H1 (cell line): Measurements from ENCODE around the gene CLEC10A. TPM values are rescaled to one million over a fixed set of nuclear protein-coding genes. Genes with fewer than 3 reads are reported as not detected.

Experiments
- BRCA1 ChIP-seq: IDR thresholded peaks from 2 replicates; pipeline ENCODE4 v1.6.1; 2012; ENCODE audit warnings: low read depth, low read length, improper control_type of control experiment
- CBX8 ChIP-seq: fragments of 300-800, 300-1000 bp; sonication (generic); IDR thresholded peaks from 2 replicates; pipeline ENCODE4 v1.7.1; 2016; ENCODE audit warnings: low read depth, low read length, borderline replicate concordance
- CHD2 ChIP-seq: IDR thresholded peaks from 2 replicates; pipeline ENCODE4 v1.6.1; 2012; ENCODE audit warnings: low read length, improper control_type of control experiment
- CREB1 ChIP-seq: IDR thresholded peaks from 2 replicates; pipeline ENCODE4 v1.6.1; 2012; ENCODE audit warnings: inconsistent platforms
- HDAC2 ChIP-seq, 2 experiments: fragments of 300-600 bp in 1 of 2; sonication (generic) in 1 of 2; IDR thresholded peaks; 2 replicates each; pipeline ENCODE4 v1.6.1; 2011 to 2012; ENCODE audit warnings: low read depth in 2 of 2, low read length in 2 of 2, mild to moderate bottlenecking in 2 of 2, moderate library complexity in 2 of 2, borderline replicate concordance in 1 of 2, inconsistent platforms in 1 of 2
- HDAC6 ChIP-seq: IDR thresholded peaks from one replicate; pipeline ENCODE4 v1.7.1; 2012; ENCODE audit warnings: low read depth, mild to moderate bottlenecking, inconsistent platforms, low read length, moderate library complexity
- NANOG ChIP-seq: IDR thresholded peaks from 2 replicates; pipeline ENCODE4 v1.6.1; 2011; ENCODE audit warnings: low read length, low read depth, mild to moderate bottlenecking, inconsistent platforms; ENCODE audit not compliant: insufficient read depth, poor library complexity, severe bottlenecking
- polyA plus RNA-seq, 7 experiments: library from polyadenylated mRNA; depleted of rRNA in 3 of 7; stranded (reverse) in 5 of 7; unstranded in 2 of 7; fragments of >200 nt in 5 of 7; fragments of 200-250 nt in 2 of 7; gene quantifications; 1 replicate in 5 of 7; 2 replicates in 1 of 7; 4 replicates in 1 of 7; pipeline versions ENCODE4 v1.2.1 to v1.2.3, GENCODE V29; 2011 to 2013; ENCODE audit warnings: missing spikeins in 2 of 7, mixed read lengths in 2 of 7
- total RNA-seq: library from RNA; stranded (reverse); fragmentation: NEBNext Ultra II Directional; extraction: Animal tissue kit (Norgen Biotek cat#: 25700); gene quantifications from 2 replicates; pipeline ENCODE4 v1.2.1, GENCODE V29; 2021
- TF ChIP-seq, protein P1 (sequence below): fragments of 300-600 bp; sonication (generic); IDR thresholded peaks from 2 replicates; pipeline ENCODE4 v1.7.1; 2012; ENCODE audit warnings: low read length, moderate library complexity, mild to moderate bottlenecking, inconsistent platforms; ENCODE audit not compliant: insufficient replicate concordance
- TF ChIP-seq, protein P2 (sequence below), 3 experiments: IDR thresholded peaks; 1 replicate in 2 of 3; 2 replicates in 1 of 3; pipeline versions ENCODE4 v1.5.1 to v1.6.1; 2011; ENCODE audit warnings: low read length in 3 of 3, mild to moderate bottlenecking in 3 of 3, inconsistent platforms in 2 of 3, low read depth in 1 of 3, moderate library complexity in 1 of 3; ENCODE audit not compliant: insufficient read depth in 1 of 3; ENCODE audit errors: control extremely low read depth in 1 of 3

The CLEC10A gene
- total and polyA plus RNA-seq, 2 of the 8 experiments (the other 6 are each of a cell fraction or from before 2014, with no cell fraction given): not detected

GRCh38 chr17:7128160-7128559, 48.1 kb upstream of the CLEC10A start (continued):
- TF ChIP-seq, protein P1, sequence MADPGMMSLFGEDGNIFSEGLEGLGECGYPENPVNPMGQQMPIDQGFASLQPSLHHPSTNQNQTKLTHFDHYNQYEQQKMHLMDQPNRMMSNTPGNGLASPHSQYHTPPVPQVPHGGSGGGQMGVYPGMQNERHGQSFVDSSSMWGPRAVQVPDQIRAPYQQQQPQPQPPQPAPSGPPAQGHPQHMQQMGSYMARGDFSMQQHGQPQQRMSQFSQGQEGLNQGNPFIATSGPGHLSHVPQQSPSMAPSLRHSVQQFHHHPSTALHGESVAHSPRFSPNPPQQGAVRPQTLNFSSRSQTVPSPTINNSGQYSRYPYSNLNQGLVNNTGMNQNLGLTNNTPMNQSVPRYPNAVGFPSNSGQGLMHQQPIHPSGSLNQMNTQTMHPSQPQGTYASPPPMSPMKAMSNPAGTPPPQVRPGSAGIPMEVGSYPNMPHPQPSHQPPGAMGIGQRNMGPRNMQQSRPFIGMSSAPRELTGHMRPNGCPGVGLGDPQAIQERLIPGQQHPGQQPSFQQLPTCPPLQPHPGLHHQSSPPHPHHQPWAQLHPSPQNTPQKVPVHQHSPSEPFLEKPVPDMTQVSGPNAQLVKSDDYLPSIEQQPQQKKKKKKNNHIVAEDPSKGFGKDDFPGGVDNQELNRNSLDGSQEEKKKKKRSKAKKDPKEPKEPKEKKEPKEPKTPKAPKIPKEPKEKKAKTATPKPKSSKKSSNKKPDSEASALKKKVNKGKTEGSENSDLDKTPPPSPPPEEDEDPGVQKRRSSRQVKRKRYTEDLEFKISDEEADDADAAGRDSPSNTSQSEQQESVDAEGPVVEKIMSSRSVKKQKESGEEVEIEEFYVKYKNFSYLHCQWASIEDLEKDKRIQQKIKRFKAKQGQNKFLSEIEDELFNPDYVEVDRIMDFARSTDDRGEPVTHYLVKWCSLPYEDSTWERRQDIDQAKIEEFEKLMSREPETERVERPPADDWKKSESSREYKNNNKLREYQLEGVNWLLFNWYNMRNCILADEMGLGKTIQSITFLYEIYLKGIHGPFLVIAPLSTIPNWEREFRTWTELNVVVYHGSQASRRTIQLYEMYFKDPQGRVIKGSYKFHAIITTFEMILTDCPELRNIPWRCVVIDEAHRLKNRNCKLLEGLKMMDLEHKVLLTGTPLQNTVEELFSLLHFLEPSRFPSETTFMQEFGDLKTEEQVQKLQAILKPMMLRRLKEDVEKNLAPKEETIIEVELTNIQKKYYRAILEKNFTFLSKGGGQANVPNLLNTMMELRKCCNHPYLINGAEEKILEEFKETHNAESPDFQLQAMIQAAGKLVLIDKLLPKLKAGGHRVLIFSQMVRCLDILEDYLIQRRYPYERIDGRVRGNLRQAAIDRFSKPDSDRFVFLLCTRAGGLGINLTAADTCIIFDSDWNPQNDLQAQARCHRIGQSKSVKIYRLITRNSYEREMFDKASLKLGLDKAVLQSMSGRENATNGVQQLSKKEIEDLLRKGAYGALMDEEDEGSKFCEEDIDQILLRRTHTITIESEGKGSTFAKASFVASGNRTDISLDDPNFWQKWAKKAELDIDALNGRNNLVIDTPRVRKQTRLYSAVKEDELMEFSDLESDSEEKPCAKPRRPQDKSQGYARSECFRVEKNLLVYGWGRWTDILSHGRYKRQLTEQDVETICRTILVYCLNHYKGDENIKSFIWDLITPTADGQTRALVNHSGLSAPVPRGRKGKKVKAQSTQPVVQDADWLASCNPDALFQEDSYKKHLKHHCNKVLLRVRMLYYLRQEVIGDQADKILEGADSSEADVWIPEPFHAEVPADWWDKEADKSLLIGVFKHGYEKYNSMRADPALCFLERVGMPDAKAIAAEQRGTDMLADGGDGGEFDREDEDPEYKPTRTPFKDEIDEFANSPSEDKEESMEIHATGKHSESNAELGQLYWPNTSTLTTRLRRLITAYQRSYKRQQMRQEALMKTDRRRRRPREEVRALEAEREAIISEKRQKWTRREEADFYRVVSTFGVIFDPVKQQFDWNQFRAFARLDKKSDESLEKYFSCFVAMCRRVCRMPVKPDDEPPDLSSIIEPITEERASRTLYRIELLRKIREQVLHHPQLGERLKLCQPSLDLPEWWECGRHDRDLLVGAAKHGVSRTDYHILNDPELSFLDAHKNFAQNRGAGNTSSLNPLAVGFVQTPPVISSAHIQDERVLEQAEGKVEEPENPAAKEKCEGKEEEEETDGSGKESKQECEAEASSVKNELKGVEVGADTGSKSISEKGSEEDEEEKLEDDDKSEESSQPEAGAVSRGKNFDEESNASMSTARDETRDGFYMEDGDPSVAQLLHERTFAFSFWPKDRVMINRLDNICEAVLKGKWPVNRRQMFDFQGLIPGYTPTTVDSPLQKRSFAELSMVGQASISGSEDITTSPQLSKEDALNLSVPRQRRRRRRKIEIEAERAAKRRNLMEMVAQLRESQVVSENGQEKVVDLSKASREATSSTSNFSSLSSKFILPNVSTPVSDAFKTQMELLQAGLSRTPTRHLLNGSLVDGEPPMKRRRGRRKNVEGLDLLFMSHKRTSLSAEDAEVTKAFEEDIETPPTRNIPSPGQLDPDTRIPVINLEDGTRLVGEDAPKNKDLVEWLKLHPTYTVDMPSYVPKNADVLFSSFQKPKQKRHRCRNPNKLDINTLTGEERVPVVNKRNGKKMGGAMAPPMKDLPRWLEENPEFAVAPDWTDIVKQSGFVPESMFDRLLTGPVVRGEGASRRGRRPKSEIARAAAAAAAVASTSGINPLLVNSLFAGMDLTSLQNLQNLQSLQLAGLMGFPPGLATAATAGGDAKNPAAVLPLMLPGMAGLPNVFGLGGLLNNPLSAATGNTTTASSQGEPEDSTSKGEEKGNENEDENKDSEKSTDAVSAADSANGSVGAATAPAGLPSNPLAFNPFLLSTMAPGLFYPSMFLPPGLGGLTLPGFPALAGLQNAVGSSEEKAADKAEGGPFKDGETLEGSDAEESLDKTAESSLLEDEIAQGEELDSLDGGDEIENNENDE: no peak
- TF ChIP-seq CBX8: no peak
- TF ChIP-seq HDAC6: no peak
- TF ChIP-seq NANOG: no peak
- no peak for TF ChIP-seq CREB1
- TF ChIP-seq BRCA1: no peak
- TF ChIP-seq CHD2: no peak
- TF ChIP-seq, protein P2, sequence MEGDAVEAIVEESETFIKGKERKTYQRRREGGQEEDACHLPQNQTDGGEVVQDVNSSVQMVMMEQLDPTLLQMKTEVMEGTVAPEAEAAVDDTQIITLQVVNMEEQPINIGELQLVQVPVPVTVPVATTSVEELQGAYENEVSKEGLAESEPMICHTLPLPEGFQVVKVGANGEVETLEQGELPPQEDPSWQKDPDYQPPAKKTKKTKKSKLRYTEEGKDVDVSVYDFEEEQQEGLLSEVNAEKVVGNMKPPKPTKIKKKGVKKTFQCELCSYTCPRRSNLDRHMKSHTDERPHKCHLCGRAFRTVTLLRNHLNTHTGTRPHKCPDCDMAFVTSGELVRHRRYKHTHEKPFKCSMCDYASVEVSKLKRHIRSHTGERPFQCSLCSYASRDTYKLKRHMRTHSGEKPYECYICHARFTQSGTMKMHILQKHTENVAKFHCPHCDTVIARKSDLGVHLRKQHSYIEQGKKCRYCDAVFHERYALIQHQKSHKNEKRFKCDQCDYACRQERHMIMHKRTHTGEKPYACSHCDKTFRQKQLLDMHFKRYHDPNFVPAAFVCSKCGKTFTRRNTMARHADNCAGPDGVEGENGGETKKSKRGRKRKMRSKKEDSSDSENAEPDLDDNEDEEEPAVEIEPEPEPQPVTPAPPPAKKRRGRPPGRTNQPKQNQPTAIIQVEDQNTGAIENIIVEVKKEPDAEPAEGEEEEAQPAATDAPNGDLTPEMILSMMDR (IDR thresholded peaks at IDR 0.05; ENCODE audit: control extremely low read depth in 1 of 3, insufficient read depth in 1 of 3, low read depth in 1 of 3, low read length in 3 of 3): no peak
- no peak for TF ChIP-seq HDAC2 (IDR thresholded peaks at IDR 0.05; ENCODE audit: borderline replicate concordance in 1 of 2, low read depth in 2 of 2, low read length in 2 of 2)
